NT2/D1 (cell line): ENCODE results near the gene TMC2.

Source experiments
- YY1 ChIP-seq: IDR thresholded peaks from 2 replicates; pipeline ENCODE4 v1.6.1; 2011; ENCODE audit not compliant: insufficient read length, insufficient read depth
- ZNF274 ChIP-seq: IDR thresholded peaks from 2 replicates; pipeline ENCODE4 v1.6.1; 2011; ENCODE audit warnings: mild to moderate bottlenecking, low read depth, low read length

DNA sequence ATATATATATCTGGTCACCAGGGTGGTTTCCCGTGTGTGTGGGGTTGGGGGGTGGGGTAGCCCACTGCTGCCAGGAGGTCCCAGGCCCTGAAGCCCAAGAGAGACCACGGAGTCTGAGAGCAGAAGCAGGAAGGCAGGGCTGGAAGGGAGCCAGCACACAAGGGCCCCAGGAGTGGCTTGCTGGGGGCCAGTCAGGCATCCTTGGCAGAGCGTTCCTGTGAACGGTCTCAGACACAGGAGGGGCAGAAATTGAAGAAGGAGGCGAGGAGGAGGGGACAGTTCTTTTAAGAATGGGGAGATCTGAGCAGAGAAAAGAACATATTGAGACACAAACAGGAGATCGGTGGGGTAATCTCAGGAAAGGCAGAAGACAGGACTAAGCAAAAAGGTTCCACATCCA, 154.3 kb downstream of the TMC2 start:
- TF ChIP-seq ZNF274 = no peak
- TF ChIP-seq YY1 = no peak
